GM23338 (cell line): ENCODE measurements around the gene PKD1L1.
"Not testable (repeated sequence)": the region's sequence is repeated elsewhere in the genome, so short reads cannot be mapped to it uniquely, and the experiment has no call there.

ENCODE experiments used
- CTCF ChIP-seq, 2 experiments: fragments of 200-600 bp in 1 of 2; sonication (generic) in 1 of 2; conservative IDR thresholded peaks; 2 replicates each; pipeline versions ENCODE4 v1.5.1 to v1.6.1; 2016 to 2017; ENCODE audit warnings: antibody characterized with exemption in 2 of 2, low read depth in 2 of 2, mild to moderate bottlenecking in 2 of 2, moderate library complexity in 1 of 2
- EZH2 ChIP-seq: fragments of 200-600 bp; sonication (generic); IDR thresholded peaks from one replicate; pipeline ENCODE4 v1.8.0; 2017; ENCODE audit warnings: antibody characterized with exemption, mild to moderate bottlenecking, low read depth; ENCODE audit not compliant: unreplicated experiment
- TF ChIP-seq, protein P1 (sequence below): IDR thresholded peaks from one replicate; pipeline ENCODE4 v1.6.1; 2018; ENCODE audit warnings: antibody characterized with exemption; ENCODE audit not compliant: unreplicated experiment

DNA sequence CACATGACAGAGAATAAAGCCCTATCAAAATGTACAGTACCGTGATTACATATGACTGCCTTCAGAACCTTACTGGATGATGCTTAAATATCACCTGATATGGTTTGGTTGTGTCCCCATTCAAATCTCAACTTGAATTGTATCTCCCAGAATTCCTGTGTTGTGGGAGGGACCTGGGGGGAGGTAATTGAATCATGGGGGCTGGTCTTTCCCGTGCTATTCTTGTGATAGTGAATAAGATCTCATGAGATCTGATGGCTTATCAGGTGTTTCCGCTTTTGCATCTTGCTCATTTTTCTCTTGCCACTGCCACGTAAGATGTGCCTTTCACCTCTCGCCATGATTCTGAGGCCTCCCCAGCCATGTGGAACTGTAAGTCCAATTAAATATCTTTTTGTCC lies 155.1 kb downstream of the PKD1L1 start:
- not testable (repeated sequence) for TF ChIP-seq CTCF (conservative IDR thresholded peaks at IDR 0.05; ENCODE audit: low read depth in 2 of 2); EZH2
- TF ChIP-seq, protein P1, sequence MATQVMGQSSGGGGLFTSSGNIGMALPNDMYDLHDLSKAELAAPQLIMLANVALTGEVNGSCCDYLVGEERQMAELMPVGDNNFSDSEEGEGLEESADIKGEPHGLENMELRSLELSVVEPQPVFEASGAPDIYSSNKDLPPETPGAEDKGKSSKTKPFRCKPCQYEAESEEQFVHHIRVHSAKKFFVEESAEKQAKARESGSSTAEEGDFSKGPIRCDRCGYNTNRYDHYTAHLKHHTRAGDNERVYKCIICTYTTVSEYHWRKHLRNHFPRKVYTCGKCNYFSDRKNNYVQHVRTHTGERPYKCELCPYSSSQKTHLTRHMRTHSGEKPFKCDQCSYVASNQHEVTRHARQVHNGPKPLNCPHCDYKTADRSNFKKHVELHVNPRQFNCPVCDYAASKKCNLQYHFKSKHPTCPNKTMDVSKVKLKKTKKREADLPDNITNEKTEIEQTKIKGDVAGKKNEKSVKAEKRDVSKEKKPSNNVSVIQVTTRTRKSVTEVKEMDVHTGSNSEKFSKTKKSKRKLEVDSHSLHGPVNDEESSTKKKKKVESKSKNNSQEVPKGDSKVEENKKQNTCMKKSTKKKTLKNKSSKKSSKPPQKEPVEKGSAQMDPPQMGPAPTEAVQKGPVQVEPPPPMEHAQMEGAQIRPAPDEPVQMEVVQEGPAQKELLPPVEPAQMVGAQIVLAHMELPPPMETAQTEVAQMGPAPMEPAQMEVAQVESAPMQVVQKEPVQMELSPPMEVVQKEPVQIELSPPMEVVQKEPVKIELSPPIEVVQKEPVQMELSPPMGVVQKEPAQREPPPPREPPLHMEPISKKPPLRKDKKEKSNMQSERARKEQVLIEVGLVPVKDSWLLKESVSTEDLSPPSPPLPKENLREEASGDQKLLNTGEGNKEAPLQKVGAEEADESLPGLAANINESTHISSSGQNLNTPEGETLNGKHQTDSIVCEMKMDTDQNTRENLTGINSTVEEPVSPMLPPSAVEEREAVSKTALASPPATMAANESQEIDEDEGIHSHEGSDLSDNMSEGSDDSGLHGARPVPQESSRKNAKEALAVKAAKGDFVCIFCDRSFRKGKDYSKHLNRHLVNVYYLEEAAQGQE = not testable (repeated sequence)
